Psoas muscle (tissue), 8 donors: ENCODE data around the gene CAMTA1. TPM values are rescaled to one million over a fixed set of nuclear protein-coding genes. Genes with fewer than 3 reads are reported as not detected.

Experiments used
- ATAC-seq, 4 donors: fragments of 200-7000 bp; cut with Tn5 transposase; one replicate each; pipeline ENCODE4 v1.9.1; 2020; ENCODE audit warnings: moderate library complexity in 3 of 4, mild to moderate bottlenecking in 2 of 4
- DNase-seq, 2 donors: peaks; one replicate each; pipeline ENCODE4 v3.0.0-alpha.2; 2020
- H3K27ac ChIP-seq: fragments of 200-600 bp; one replicate; pipeline ENCODE4 v1.8.0; 2022
- H3K27me3 ChIP-seq, 3 donors: fragments of 200-600 bp in 1 of 3; one replicate each; pipeline versions ENCODE4 v1.6.1 to v1.8.0; 2013 to 2022; ENCODE audit warnings: low read length in 2 of 3, mild to moderate bottlenecking in 2 of 3, moderate library complexity in 1 of 3; ENCODE audit not compliant: insufficient read depth in 3 of 3
- H3K36me3 ChIP-seq, 2 donors: fragments of 200-600 bp in 1 of 2; one replicate each; pipeline versions ENCODE4 v1.6.1 to v1.8.0; 2013 to 2022; ENCODE audit warnings: low read depth in 1 of 2, mild to moderate bottlenecking in 1 of 2, moderate library complexity in 1 of 2; ENCODE audit not compliant: insufficient read depth in 1 of 2
- H3K4me1 ChIP-seq: fragments of 200-600 bp; one replicate; pipeline ENCODE4 v1.8.0; 2022
- H3K4me3 ChIP-seq: fragments of 200-600 bp; one replicate; pipeline ENCODE4 v1.8.0; 2022; ENCODE audit warnings: mild to moderate bottlenecking
- H3K9me3 ChIP-seq: fragments of 200-600 bp; one replicate; pipeline ENCODE4 v1.8.0; 2022
- WGBS, 3 donors: extraction: QIAGEN DNeasy Blood & Tissue Kit; methylation state at CpG; one replicate each; pipeline versions ENCODE4 v1.1.6 to v1.1.7; 2013; 5-methylcytosine and 5-hydroxymethylcytosine counted together
- intact Hi-C, 2 donors: fragments of 100-400 bp; cut with DNase I; formaldehyde crosslinking; loops; one replicate each; pipeline versions ENCODE4 v1.11.0 to v1.14.2; 2022
- polyA plus RNA-seq, 3 donors: library from polyadenylated mRNA; stranded (reverse); fragments of 200-250 nt; gene quantifications; one replicate each; pipeline ENCODE4 v1.2.3, GENCODE V29; 2013
- total RNA-seq, 4 donors: library from RNA; stranded (reverse); fragmentation: NEBNext Ultra II Directional in 2 of 4; extraction: Animal tissue kit (Norgen Biotek cat#: 25700) in 2 of 4; gene quantifications; one replicate each; pipeline versions ENCODE4 v1.2.1 to v1.2.4, GENCODE V29; 2021 to 2023
- TF ChIP-seq, protein P1 (sequence below): fragments of 200-600 bp; IDR thresholded peaks from one replicate; pipeline ENCODE4 v1.8.0; 2022; ENCODE audit warnings: antibody characterized with exemption
- donor health status: healthy with polysubstance abuse.
- donor health status: DM: no; HTN: no; CAD: no; lungs with moderate emphysema.
- donor health status: Bipolar disorder and iron deficiency.
- donor health status: healthy.
- donor health status: DM: yes; HTN: yes; CAD: no.
- donor health status: DM: no; HTN: no; CAD: no.
- donor health status: DM: no; HTN: no; CAD: no.
- donor health status: DM: yes; HTN: yes; CAD: no.

The CAMTA1 gene
- total and polyA plus RNA-seq, 7 donors: 64.6 to 206 (median 76.5) TPM

DNA sequence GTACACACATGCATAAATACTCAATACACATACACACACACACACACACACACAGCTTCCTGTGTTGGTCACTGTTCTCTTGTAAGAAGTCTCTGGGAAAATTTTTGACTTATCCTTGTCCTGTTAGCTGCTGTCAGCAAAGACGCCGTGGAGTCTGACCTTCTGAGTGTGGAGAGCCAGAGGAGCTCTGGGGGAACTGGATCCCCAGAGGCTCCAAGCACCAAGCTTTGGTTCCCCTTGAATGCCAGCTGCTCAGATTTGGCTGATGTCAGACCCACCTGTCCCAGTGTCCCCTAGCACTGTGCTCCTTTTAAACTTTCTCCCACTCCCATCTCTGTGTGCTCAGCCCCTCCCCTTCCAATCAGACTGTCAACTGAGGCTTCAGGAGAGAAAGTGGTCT lies 319.1 kb downstream of the CAMTA1 start:
- no peak overlapping the region for H3K4me3 ChIP-seq
- WGBS, 3 donors: 13 to 18% (median 13%) methylated on average over 2 of the region's 2 CpGs
- TF ChIP-seq, protein P1, sequence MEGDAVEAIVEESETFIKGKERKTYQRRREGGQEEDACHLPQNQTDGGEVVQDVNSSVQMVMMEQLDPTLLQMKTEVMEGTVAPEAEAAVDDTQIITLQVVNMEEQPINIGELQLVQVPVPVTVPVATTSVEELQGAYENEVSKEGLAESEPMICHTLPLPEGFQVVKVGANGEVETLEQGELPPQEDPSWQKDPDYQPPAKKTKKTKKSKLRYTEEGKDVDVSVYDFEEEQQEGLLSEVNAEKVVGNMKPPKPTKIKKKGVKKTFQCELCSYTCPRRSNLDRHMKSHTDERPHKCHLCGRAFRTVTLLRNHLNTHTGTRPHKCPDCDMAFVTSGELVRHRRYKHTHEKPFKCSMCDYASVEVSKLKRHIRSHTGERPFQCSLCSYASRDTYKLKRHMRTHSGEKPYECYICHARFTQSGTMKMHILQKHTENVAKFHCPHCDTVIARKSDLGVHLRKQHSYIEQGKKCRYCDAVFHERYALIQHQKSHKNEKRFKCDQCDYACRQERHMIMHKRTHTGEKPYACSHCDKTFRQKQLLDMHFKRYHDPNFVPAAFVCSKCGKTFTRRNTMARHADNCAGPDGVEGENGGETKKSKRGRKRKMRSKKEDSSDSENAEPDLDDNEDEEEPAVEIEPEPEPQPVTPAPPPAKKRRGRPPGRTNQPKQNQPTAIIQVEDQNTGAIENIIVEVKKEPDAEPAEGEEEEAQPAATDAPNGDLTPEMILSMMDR: no peak
- no peak for ATAC-seq
- no peak overlapping the region for H3K27ac ChIP-seq
- intact Hi-C loops: no loop called here
- no peaks in the 10 kb centered on the region for H3K9me3 ChIP-seq
- H3K36me3 ChIP-seq: no peaks in the 10 kb centered on the region
- no peak for DNase-seq
- H3K4me1 ChIP-seq: no peaks in the 10 kb centered on the region
- peaks cover 0 to 7% (median 3%) of the 10 kb centered on the region in 3 donors for H3K27me3 ChIP-seq

DNA sequence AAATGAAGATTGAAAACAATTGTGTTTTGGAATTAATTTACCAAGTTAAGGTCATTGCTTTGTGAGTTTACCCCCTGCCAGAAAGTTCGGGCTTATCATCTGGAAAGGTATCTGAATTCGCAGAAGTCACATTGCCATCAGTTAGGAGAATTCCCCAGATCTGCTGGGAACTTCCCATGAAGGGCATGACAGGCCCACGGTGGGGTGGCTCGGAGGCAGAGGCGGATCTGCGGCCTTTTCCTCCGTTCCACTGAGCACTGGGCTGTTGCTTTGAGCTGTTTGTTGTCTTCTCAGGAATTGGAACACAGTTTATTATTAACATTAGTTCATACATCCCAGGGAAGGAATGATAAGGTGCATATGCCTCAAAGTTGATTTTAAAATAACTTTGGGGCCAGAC lies 320.0 kb downstream of the CAMTA1 start:
- intact Hi-C loops: no loop called here
- TF ChIP-seq, protein P1: no peak
- WGBS, 3 donors: 63 to 69% (median 65%) methylated on average over 7 of the region's 7 CpGs
- no peaks in the 10 kb centered on the region for H3K36me3 ChIP-seq
- DNase-seq (no peak), ATAC-seq (no peak)
- no peak overlapping the region for H3K4me3 ChIP-seq
- no peaks in the 10 kb centered on the region for H3K4me1 ChIP-seq
- H3K27me3 ChIP-seq: peaks cover 0 to 7% (median 3%) of the 10 kb centered on the region in 3 donors
- no peaks in the 10 kb centered on the region for H3K9me3 ChIP-seq
- H3K27ac ChIP-seq: no peak overlapping the region

DNA sequence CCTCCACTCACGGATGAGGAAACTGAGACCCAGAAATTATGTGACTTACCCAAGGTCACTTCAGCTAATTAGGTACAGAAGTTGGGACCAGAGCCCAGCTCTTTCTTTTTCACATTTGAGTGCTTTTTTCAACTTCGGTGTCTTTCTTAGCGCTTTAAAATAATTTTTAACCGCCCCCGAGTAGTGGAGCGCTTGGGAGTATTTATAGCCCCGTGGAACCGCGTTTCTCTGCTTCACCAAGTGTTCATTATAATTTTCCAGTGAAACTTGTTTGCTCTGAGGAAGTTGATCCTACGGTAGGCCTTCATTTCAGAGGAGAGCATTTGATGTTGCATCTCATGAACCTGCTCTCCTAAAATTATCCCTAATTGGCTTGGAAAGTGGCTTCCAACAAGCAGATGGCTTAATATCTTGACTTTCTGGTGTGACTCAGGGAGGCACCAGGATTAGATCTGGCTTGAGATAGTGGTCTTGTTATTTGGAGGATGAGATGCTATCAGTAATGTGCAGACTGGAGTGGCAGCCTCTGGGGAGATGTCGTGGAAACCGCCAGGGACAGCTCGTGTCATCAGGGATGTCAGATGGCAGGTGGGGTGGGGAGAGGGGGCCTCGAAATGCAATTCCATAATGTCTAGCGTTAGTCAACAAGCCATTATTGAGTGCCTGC lies 321.3 kb downstream of the CAMTA1 start:
- TF ChIP-seq, protein P1: no peak
- 76 to 80% (median 78%) methylated on average over 15 of the region's 15 CpGs for WGBS, 3 donors

DNA sequence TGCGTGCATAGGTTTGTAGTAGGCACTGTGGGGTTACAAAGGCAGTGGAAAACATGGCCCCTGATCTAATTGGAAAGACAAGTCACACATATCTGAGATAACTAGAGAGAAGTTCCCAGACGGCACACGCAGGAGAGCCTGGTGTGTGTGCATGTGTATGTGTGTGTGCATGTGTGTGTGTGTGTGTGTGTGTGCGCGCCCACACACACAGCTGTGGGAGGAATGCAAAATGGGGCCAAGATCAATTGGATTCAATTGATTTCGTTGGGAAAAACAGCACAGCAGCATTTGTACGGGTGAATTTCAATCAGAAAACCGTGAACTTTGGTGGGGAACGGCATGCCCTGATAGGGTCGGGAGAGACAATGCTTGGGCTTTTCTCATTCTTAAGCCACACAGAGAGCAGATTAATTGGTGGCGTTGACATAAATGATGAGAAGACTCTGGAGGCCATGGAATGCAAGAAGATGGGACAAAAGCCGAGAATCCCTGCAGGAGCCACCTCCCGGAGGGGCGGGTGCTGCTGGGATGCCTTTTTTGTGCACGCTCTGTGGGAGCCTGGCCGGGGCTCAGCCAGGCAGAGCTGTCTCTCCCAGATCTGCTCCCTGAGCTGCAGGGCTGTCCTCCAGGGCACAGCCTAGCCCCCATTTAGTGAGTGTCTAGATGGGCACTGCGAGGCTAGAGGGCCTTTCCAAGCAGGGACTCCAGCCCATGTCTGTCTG lies 322.0 kb downstream of the CAMTA1 start:
- ATAC-seq: no peak
- WGBS, 3 donors: 57 to 68% (median 62%) methylated on average over 17 of the region's 17 CpGs
- Histone ChIP-seq H3K4me3 (no peak overlapping the region), H3K9me3 (no peaks in the 10 kb centered on the region), H3K36me3 (no peaks in the 10 kb centered on the region), H3K4me1 (no peaks in the 10 kb centered on the region), H3K27me3 (peaks cover 0 to 11% (median 0%) of the 10 kb centered on the region in 3 donors), H3K27ac (no peak overlapping the region)
- intact Hi-C loops: no loop called here
- TF ChIP-seq, protein P1: no peak
- no peak for DNase-seq

More for the DNA sequence above, 321.3 kb downstream of the CAMTA1 start:
- Histone ChIP-seq H3K4me1 (no peaks in the 10 kb centered on the region), H3K9me3 (no peaks in the 10 kb centered on the region), H3K27me3 (peaks cover 0 to 11% (median 0%) of the 10 kb centered on the region in 3 donors), H3K27ac (no peak overlapping the region), H3K36me3 (no peaks in the 10 kb centered on the region), H3K4me3 (no peak overlapping the region)
- intact Hi-C loops: no loop called here
- ATAC-seq: no peak
- no peak for DNase-seq
